GM23338 (cell line): ENCODE data around the gene MMP28. TPM values are rescaled to one million over a fixed set of nuclear protein-coding genes. Genes with fewer than 3 reads are reported as not detected.

Experiments used
- ATAC-seq: fragments of 200-7000 bp; cut with Tn5 transposase; 3 replicates; pipeline ENCODE4 v1.9.1; 2020
- DNase-seq: peaks from one replicate; pipeline ENCODE4 v3.0.0-alpha.2; 2015; ENCODE audit warnings: low spot score
- H2AFZ ChIP-seq: fragments of 200-600 bp; sonication (generic); 2 replicates; pipeline ENCODE4 v1.8.0; 2016; ENCODE audit warnings: antibody characterized with exemption, mild to moderate bottlenecking, moderate library complexity
- H3F3A ChIP-seq: fragments of 200-600 bp; sonication (generic); replicated peaks from 2 replicates; pipeline ENCODE4 v1.8.0; 2017; ENCODE audit warnings: antibody characterized with exemption, mixed run types, low read depth
- H3K27ac ChIP-seq: fragments of 200-600 bp; sonication (generic); 2 replicates; pipeline ENCODE4 v1.6.1; 2016; ENCODE audit warnings: low read depth
- H3K27me3 ChIP-seq: fragments of 200-600 bp; sonication (generic); 2 replicates; pipeline ENCODE4 v1.8.0; 2016; ENCODE audit warnings: mild to moderate bottlenecking, mixed run types, moderate library complexity; ENCODE audit not compliant: insufficient read depth
- H3K36me3 ChIP-seq: fragments of 200-600 bp; sonication (generic); 2 replicates; pipeline ENCODE4 v1.8.0; 2016; ENCODE audit warnings: mild to moderate bottlenecking; ENCODE audit not compliant: insufficient read depth
- H3K4me1 ChIP-seq: fragments of 200-600 bp; sonication (generic); 2 replicates; pipeline ENCODE4 v1.8.0; 2016; ENCODE audit warnings: mild to moderate bottlenecking, moderate library complexity; ENCODE audit not compliant: insufficient read depth
- H3K4me2 ChIP-seq: fragments of 200-600 bp; sonication (generic); 2 replicates; pipeline ENCODE4 v1.7.1; 2017; ENCODE audit warnings: mixed run types
- H3K4me3 ChIP-seq: fragments of 200-600 bp; sonication (generic); 2 replicates; pipeline ENCODE4 v1.6.1; 2016; ENCODE audit warnings: mixed run types
- H3K79me2 ChIP-seq: fragments of 200-600 bp; sonication (generic); replicated peaks from 2 replicates; pipeline ENCODE4 v1.8.0; 2017; ENCODE audit warnings: mild to moderate bottlenecking; ENCODE audit not compliant: insufficient read depth
- H3K9me2 ChIP-seq: fragments of 200-600 bp; sonication (generic); 2 replicates; pipeline ENCODE4 v1.8.0; 2017; ENCODE audit not compliant: insufficient read depth
- H4K20me1 ChIP-seq: fragments of 200-600 bp; sonication (generic); replicated peaks from 2 replicates; pipeline ENCODE4 v1.8.0; 2017; ENCODE audit warnings: mild to moderate bottlenecking; ENCODE audit not compliant: insufficient read depth
- H3K27ac Mint-ChIP-seq: 2 replicates; pipeline ENCODE4 v1.8.0; 2020; ENCODE audit warnings: inconsistent platforms, mild to moderate bottlenecking, moderate library complexity, mixed read lengths
- H3K27me3 Mint-ChIP-seq: 3 replicates; pipeline ENCODE4 v1.8.0; 2022; ENCODE audit warnings: low read depth, mild to moderate bottlenecking, moderate library complexity, mixed read lengths, inconsistent platforms; ENCODE audit not compliant: insufficient read depth, poor library complexity
- H3K36me3 Mint-ChIP-seq: 3 replicates; pipeline ENCODE4 v1.8.0; 2021; ENCODE audit warnings: low read depth, mild to moderate bottlenecking, inconsistent platforms, moderate library complexity, mixed read lengths
- H3K4me1 Mint-ChIP-seq: 3 replicates; pipeline ENCODE4 v1.8.0; 2020; ENCODE audit warnings: mild to moderate bottlenecking, inconsistent platforms, mixed read lengths
- H3K4me3 Mint-ChIP-seq: 3 replicates; pipeline ENCODE4 v1.8.0; 2021; ENCODE audit warnings: moderate library complexity, mild to moderate bottlenecking, inconsistent platforms, mixed read lengths
- H3K9me3 Mint-ChIP-seq: 3 replicates; pipeline ENCODE4 v1.8.0; 2020; ENCODE audit warnings: moderate library complexity, mild to moderate bottlenecking, inconsistent platforms, mixed read lengths
- CREB1 ChIP-seq: fragments of 250-450 bp; sonication (Bioruptor Pico); IDR thresholded peaks from 2 replicates; pipeline ENCODE4 v1.5.0; 2020; ENCODE audit warnings: low read depth, mild to moderate bottlenecking, moderate library complexity
- EZH2phosphoT487 ChIP-seq: fragments of 200-600 bp; sonication (generic); IDR thresholded peaks from one replicate; pipeline ENCODE4 v1.8.1; 2018; ENCODE audit warnings: antibody characterized with exemption; ENCODE audit not compliant: unreplicated experiment
- JUNB ChIP-seq: IDR thresholded peaks from one replicate; pipeline ENCODE4 v1.6.1; 2016; ENCODE audit warnings: antibody characterized with exemption; ENCODE audit not compliant: unreplicated experiment
- NANOG ChIP-seq: IDR thresholded peaks from 2 replicates; pipeline ENCODE4 v1.6.1; 2016; ENCODE audit warnings: antibody characterized with exemption, borderline replicate concordance
- POLR2AphosphoS5 ChIP-seq: IDR thresholded peaks from 2 replicates; pipeline ENCODE4 v1.6.1; 2016; ENCODE audit warnings: antibody characterized with exemption, low read depth
- STAT1 ChIP-seq: IDR thresholded peaks from one replicate; pipeline ENCODE4 v1.6.1; 2016; ENCODE audit warnings: antibody characterized with exemption; ENCODE audit not compliant: unreplicated experiment
- ZNF114 ChIP-seq: fragments of 250-450 bp; sonication (Bioruptor Pico); IDR thresholded peaks from 2 replicates; pipeline ENCODE4 v1.5.0; 2020; ENCODE audit warnings: mild to moderate bottlenecking, moderate library complexity
- ZNF331 ChIP-seq: fragments of 250-450 bp; sonication (Bioruptor Pico); IDR thresholded peaks from 2 replicates; pipeline ENCODE4 v1.5.0; 2020; ENCODE audit warnings: low read depth, mild to moderate bottlenecking, moderate library complexity
- ZNF462 ChIP-seq: fragments of 250-450 bp; sonication (Bioruptor Pico); IDR thresholded peaks from 2 replicates; pipeline ENCODE4 v1.5.0; 2020; ENCODE audit warnings: mild to moderate bottlenecking, moderate library complexity
- polyA plus RNA-seq: library from polyadenylated mRNA; unstranded; fragments of >200 nt; fragmentation: Nextera tagmentation; extraction: Ambion mirVana; gene quantifications from 2 replicates; pipeline ENCODE4 v1.2.1, GENCODE V29; 2016
- total RNA-seq: library from RNA; depleted of rRNA; stranded (reverse); fragments of >200 nt; shearing (Covaris generic); gene quantifications from 2 replicates; pipeline ENCODE4 v1.2.3, GENCODE V29; 2014
- TF ChIP-seq, protein P1 (sequence below): IDR thresholded peaks from one replicate; pipeline ENCODE4 v1.6.1; 2018; ENCODE audit warnings: antibody characterized with exemption; ENCODE audit not compliant: unreplicated experiment

Gene MMP28
- total and polyA plus RNA-seq, 2 experiments from 2014 or later, result not detected

DNA sequence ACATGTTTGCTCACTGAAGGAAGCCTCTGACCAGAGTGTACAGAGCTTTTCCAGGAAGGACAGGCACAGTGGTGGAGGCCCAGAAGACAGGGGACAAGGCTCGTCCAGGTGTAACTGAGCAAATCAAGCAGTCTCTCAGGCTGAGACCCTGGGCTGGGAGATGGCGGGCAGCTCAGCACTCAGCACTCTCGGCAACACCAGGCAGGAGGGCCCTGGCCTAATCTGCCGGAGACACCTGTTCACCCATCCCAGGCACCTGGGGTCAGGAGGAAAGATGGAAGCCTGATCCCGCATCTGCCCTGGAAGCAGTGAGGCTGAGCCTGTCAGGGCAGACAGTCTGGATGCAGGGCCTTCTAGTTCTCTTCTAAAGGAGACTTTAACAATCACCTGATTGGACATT, 59.2 kb downstream of the MMP28 start (continued):
- TF ChIP-seq ZNF462 (CRISPR knock-in tag), result no peak

GRCh38 chr17:35735036-35735805, 60.2 kb downstream of the MMP28 start:
- no peak overlapping the region for H3K4me3 ChIP-seq
- no peak overlapping the region for H3K27ac ChIP-seq
- H3K4me3 Mint-ChIP-seq, result no peak overlapping the region
- peaks cover 12% of the 10 kb centered on the region for H3K4me1 ChIP-seq
- ATAC-seq (no peak), DNase-seq (no peak)
- 0 out of 2 replicates have a peak, but pooled peaks cover 3% of the 10 kb centered on the region for H3F3A ChIP-seq
- H3K9me3 Mint-ChIP-seq, result peaks cover 6% of the 10 kb centered on the region; the same call in 1 of the 3 replicates
- no peaks in the 10 kb centered on the region; the same call in 1 of the 2 replicates for H4K20me1 ChIP-seq
- no peaks in the 10 kb centered on the region for H3K9me2 ChIP-seq
- no peaks in the 10 kb centered on the region for H3K79me2 ChIP-seq
- H3K27me3 Mint-ChIP-seq, result peaks cover 22% of the 10 kb centered on the region
- H3K27me3 ChIP-seq, result peaks cover 37% of the 10 kb centered on the region
- H2AFZ ChIP-seq, result no peak overlapping the region
- peaks cover 3% of the 10 kb centered on the region; the same call in 1 of the 3 replicates for H3K36me3 Mint-ChIP-seq
- peaks cover 16% of the 10 kb centered on the region for H3K4me1 Mint-ChIP-seq
- no peak overlapping the region for H3K4me2 ChIP-seq
- no peaks in the 10 kb centered on the region for H3K36me3 ChIP-seq
- no peak overlapping the region; the same call in 1 of the 2 replicates for H3K27ac Mint-ChIP-seq
- no peak for TF ChIP-seq JUNB
- TF ChIP-seq NANOG, result no peak
- TF ChIP-seq EZH2phosphoT487, result no peak
- TF ChIP-seq ZNF114 (CRISPR knock-in tag), result no peak
- no peak for TF ChIP-seq POLR2AphosphoS5
- TF ChIP-seq STAT1, result no peak
- no peak for TF ChIP-seq ZNF331
- TF ChIP-seq, protein P1, sequence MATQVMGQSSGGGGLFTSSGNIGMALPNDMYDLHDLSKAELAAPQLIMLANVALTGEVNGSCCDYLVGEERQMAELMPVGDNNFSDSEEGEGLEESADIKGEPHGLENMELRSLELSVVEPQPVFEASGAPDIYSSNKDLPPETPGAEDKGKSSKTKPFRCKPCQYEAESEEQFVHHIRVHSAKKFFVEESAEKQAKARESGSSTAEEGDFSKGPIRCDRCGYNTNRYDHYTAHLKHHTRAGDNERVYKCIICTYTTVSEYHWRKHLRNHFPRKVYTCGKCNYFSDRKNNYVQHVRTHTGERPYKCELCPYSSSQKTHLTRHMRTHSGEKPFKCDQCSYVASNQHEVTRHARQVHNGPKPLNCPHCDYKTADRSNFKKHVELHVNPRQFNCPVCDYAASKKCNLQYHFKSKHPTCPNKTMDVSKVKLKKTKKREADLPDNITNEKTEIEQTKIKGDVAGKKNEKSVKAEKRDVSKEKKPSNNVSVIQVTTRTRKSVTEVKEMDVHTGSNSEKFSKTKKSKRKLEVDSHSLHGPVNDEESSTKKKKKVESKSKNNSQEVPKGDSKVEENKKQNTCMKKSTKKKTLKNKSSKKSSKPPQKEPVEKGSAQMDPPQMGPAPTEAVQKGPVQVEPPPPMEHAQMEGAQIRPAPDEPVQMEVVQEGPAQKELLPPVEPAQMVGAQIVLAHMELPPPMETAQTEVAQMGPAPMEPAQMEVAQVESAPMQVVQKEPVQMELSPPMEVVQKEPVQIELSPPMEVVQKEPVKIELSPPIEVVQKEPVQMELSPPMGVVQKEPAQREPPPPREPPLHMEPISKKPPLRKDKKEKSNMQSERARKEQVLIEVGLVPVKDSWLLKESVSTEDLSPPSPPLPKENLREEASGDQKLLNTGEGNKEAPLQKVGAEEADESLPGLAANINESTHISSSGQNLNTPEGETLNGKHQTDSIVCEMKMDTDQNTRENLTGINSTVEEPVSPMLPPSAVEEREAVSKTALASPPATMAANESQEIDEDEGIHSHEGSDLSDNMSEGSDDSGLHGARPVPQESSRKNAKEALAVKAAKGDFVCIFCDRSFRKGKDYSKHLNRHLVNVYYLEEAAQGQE, result no peak
- TF ChIP-seq CREB1 (CRISPR knock-in tag), result no peak
